Adipocyte (in vitro differentiated cells): ENCODE results near the gene SERAC1.
"Not testable (repeated sequence)": the region's sequence is repeated elsewhere in the genome, so short reads cannot be mapped to it uniquely, and the experiment has no call there.

Experiments used
- DNase-seq: peaks from one replicate; pipeline ENCODE4 v3.0.0-alpha.2; 2015; ENCODE audit warnings: low read depth
- H3K27me3 ChIP-seq: replicated peaks from 2 replicates; pipeline ENCODE4 v1.7.0; 2013; ENCODE audit warnings: mild to moderate bottlenecking, low read length, moderate library complexity; ENCODE audit not compliant: control insufficient read depth, insufficient read depth
- H3K36me3 ChIP-seq: 2 replicates; pipeline ENCODE4 v1.7.0; 2013; ENCODE audit warnings: low read length, mild to moderate bottlenecking, moderate library complexity; ENCODE audit not compliant: control insufficient read depth, insufficient read depth, severe bottlenecking
- H3K4me1 ChIP-seq: 2 replicates; pipeline ENCODE4 v1.7.0; 2013; ENCODE audit warnings: mild to moderate bottlenecking, low read length, moderate library complexity; ENCODE audit not compliant: control insufficient read depth, insufficient read depth
- H3K4me3 ChIP-seq: 2 replicates; pipeline ENCODE4 v1.7.0; 2013; ENCODE audit warnings: mild to moderate bottlenecking, low read length, moderate library complexity
- H3K9ac ChIP-seq: 2 replicates; pipeline ENCODE4 v1.7.0; 2013; ENCODE audit warnings: mild to moderate bottlenecking, low read length, moderate library complexity
- H3K9me3 ChIP-seq: 2 replicates; pipeline ENCODE4 v1.7.0; 2013; ENCODE audit warnings: mild to moderate bottlenecking, low read length, moderate library complexity; ENCODE audit not compliant: control insufficient read depth

SERAC1 gene

GRCh38 chr6:158194487-158195280 is 26.6 kb upstream of the SERAC1 start:
- H3K4me3 ChIP-seq, result no peak overlapping the region
- no peak for DNase-seq
- H3K27me3 ChIP-seq, result no peaks in the 10 kb centered on the region
- no peak overlapping the region for H3K9ac ChIP-seq
- peaks cover 28% of the 10 kb centered on the region for H3K36me3 ChIP-seq
- no peaks in the 10 kb centered on the region for H3K9me3 ChIP-seq
- H3K4me1 ChIP-seq, result no peaks in the 10 kb centered on the region

- DNase-seq, result no peak
- H3K4me3 ChIP-seq, result no peak overlapping the region
- H3K36me3 ChIP-seq, result peaks cover 28% of the 10 kb centered on the region
- H3K9me3 ChIP-seq, result no peaks in the 10 kb centered on the region
- no peak overlapping the region for H3K9ac ChIP-seq
- H3K27me3 ChIP-seq, result no peaks in the 10 kb centered on the region
- H3K4me1 ChIP-seq, result no peaks in the 10 kb centered on the region
These were observed 23.7 kb upstream of the SERAC1 start for GRCh38 chr6:158191761-158192160.

- no peaks in the 10 kb centered on the region for H3K4me1 ChIP-seq
- no peaks in the 10 kb centered on the region for H3K9me3 ChIP-seq
- no peaks in the 10 kb centered on the region for H3K27me3 ChIP-seq
- H3K4me3 ChIP-seq, result no peak overlapping the region
- H3K36me3 ChIP-seq, result peaks cover 28% of the 10 kb centered on the region
- H3K9ac ChIP-seq, result no peak overlapping the region
- no peak for DNase-seq
These were observed 23.0 kb upstream of the SERAC1 start for GRCh38 chr6:158191032-158191431.

- Histone ChIP-seq H3K9ac (no peak overlapping the region), H3K9me3 (no peaks in the 10 kb centered on the region), H3K4me3 (no peak overlapping the region), H3K27me3 (no peaks in the 10 kb centered on the region), H3K4me1 (peaks cover 7% of the 10 kb centered on the region), H3K36me3 (peaks cover 23% of the 10 kb centered on the region)
- no peak for DNase-seq
These were observed 20.5 kb upstream of the SERAC1 start for GRCh38 chr6:158188591-158188990.

GRCh38 chr6:158185729-158186456 is 17.8 kb upstream of the SERAC1 start:
- H3K9me3 ChIP-seq, result no peaks in the 10 kb centered on the region
- no peak overlapping the region for H3K9ac ChIP-seq
- no peak overlapping the region for H3K4me3 ChIP-seq
- no peaks in the 10 kb centered on the region for H3K27me3 ChIP-seq
- H3K36me3 ChIP-seq, result peaks cover 3% of the 10 kb centered on the region
- H3K4me1 ChIP-seq, result peaks cover 7% of the 10 kb centered on the region
- DNase-seq, result peak; percentile 50

GRCh38 chr6:158184608-158185007 is 16.5 kb upstream of the SERAC1 start:
- H3K36me3 ChIP-seq, result no peaks in the 10 kb centered on the region
- H3K4me3 ChIP-seq, result no peak overlapping the region
- H3K9me3 ChIP-seq, result no peaks in the 10 kb centered on the region
- DNase-seq, result no peak
- H3K4me1 ChIP-seq, result peaks cover 7% of the 10 kb centered on the region
- H3K9ac ChIP-seq, result no peak overlapping the region
- H3K27me3 ChIP-seq, result no peaks in the 10 kb centered on the region

GRCh38 chr6:158183174-158183972 is 15.3 kb upstream of the SERAC1 start:
- H3K9ac ChIP-seq, H3K4me1 ChIP-seq, H3K36me3 ChIP-seq, DNase-seq, H3K9me3 ChIP-seq, H3K27me3 ChIP-seq, H3K4me3 ChIP-seq: not testable (repeated sequence)

- not testable (repeated sequence) for H3K9me3 ChIP-seq, H3K4me3 ChIP-seq, H3K27me3 ChIP-seq, H3K9ac ChIP-seq, H3K36me3 ChIP-seq, DNase-seq
- peaks cover 16% of the 10 kb centered on the region for H3K4me1 ChIP-seq
These were observed 9.7 kb upstream of the SERAC1 start for GRCh38 chr6:158177712-158178111.

GRCh38 chr6:158175111-158175510 is 7.0 kb upstream of the SERAC1 start:
- H3K4me3 ChIP-seq, result peak overlapping the region; percentile 44
- H3K27me3 ChIP-seq, result no peaks in the 10 kb centered on the region
- DNase-seq, result no peak
- peak overlapping the region; percentile 51 for H3K9ac ChIP-seq
- H3K9me3 ChIP-seq, result no peaks in the 10 kb centered on the region
- no peaks in the 10 kb centered on the region for H3K36me3 ChIP-seq
- peaks cover 33% of the 10 kb centered on the region for H3K4me1 ChIP-seq

- H3K9me3 ChIP-seq, result no peaks in the 10 kb centered on the region
- H3K36me3 ChIP-seq, result no peaks in the 10 kb centered on the region
- H3K27me3 ChIP-seq, result no peaks in the 10 kb centered on the region
- peak overlapping the region; percentile 51 for H3K9ac ChIP-seq
- H3K4me1 ChIP-seq, result peaks cover 37% of the 10 kb centered on the region
- DNase-seq, result peak; percentile 89
- H3K4me3 ChIP-seq, result peak overlapping the region; percentile 44
These were observed 6.5 kb upstream of the SERAC1 start for GRCh38 chr6:158174514-158174913.

GRCh38 chr6:158174024-158174423 is 6.0 kb upstream of the SERAC1 start:
- H3K4me3 ChIP-seq, result no peak overlapping the region
- H3K27me3 ChIP-seq, result no peaks in the 10 kb centered on the region
- H3K36me3 ChIP-seq, result no peaks in the 10 kb centered on the region
- no peaks in the 10 kb centered on the region for H3K9me3 ChIP-seq
- no peak for DNase-seq
- no peak overlapping the region for H3K9ac ChIP-seq
- peaks cover 37% of the 10 kb centered on the region for H3K4me1 ChIP-seq
